Mesenchymal stem cell (in vitro differentiated cells and primary cell): ENCODE results near the gene MRPS18B.

Experiments used
- DNase-seq: peaks from one replicate; pipeline ENCODE4 v3.0.0-alpha.2; 2013
- H2AFZ ChIP-seq: one replicate; pipeline ENCODE4 v1.6.1; 2013; ENCODE audit warnings: low read depth, mild to moderate bottlenecking, control low read depth, inconsistent platforms, low read length, moderate library complexity
- H2AK5ac ChIP-seq: 2 replicates; pipeline ENCODE4 v1.6.1; 2013; ENCODE audit warnings: low read length, moderate library complexity, mild to moderate bottlenecking, inconsistent platforms; ENCODE audit not compliant: severe bottlenecking
- H2BK120ac ChIP-seq: one replicate; pipeline ENCODE4 v1.6.1; 2013; ENCODE audit warnings: low read depth, mild to moderate bottlenecking, inconsistent platforms, low read length, moderate library complexity
- H2BK12ac ChIP-seq, 2 experiments: one replicate each; pipeline ENCODE4 v1.6.1; 2013; ENCODE audit warnings: inconsistent platforms in 2 of 2, low read length in 2 of 2, mild to moderate bottlenecking in 2 of 2, moderate library complexity in 2 of 2, control low read depth in 1 of 2
- H2BK15ac ChIP-seq: one replicate; pipeline ENCODE4 v1.6.1; 2013; ENCODE audit warnings: mild to moderate bottlenecking, low read depth, inconsistent platforms; ENCODE audit not compliant: poor library complexity, severe bottlenecking
- H2BK5ac ChIP-seq: 2 replicates; pipeline ENCODE4 v1.6.1; 2013; ENCODE audit warnings: low read depth, mild to moderate bottlenecking, low read length, control low read depth, inconsistent platforms; ENCODE audit not compliant: poor library complexity, severe bottlenecking
- H3K14ac ChIP-seq, 2 experiments: one replicate each; pipeline ENCODE4 v1.6.1; 2013; ENCODE audit warnings: inconsistent platforms in 2 of 2, low read length in 2 of 2, control low read depth in 1 of 2, mild to moderate bottlenecking in 1 of 2, moderate library complexity in 1 of 2
- H3K18ac ChIP-seq, 2 experiments: one replicate each; pipeline ENCODE4 v1.6.1; 2013; ENCODE audit warnings: inconsistent platforms in 2 of 2, low read length in 2 of 2, control low read depth in 1 of 2, low read depth in 1 of 2, mild to moderate bottlenecking in 1 of 2
- H3K23ac ChIP-seq, 2 experiments: one replicate each; pipeline ENCODE4 v1.6.1; 2013; ENCODE audit warnings: inconsistent platforms in 2 of 2, low read length in 2 of 2, mild to moderate bottlenecking in 2 of 2, moderate library complexity in 2 of 2, control low read depth in 1 of 2
- H3K27ac ChIP-seq: 2 replicates; pipeline ENCODE4 v1.5.1; 2013; ENCODE audit warnings: mild to moderate bottlenecking, moderate library complexity, low read length, control low read depth, inconsistent platforms; ENCODE audit not compliant: poor library complexity, severe bottlenecking
- H3K27me3 ChIP-seq, 2 experiments: 2 replicates each; pipeline versions ENCODE4 v1.6.1 to v1.7.0; 2013; ENCODE audit warnings: low read length in 2 of 2, mild to moderate bottlenecking in 2 of 2, moderate library complexity in 2 of 2, control low read depth in 1 of 2, inconsistent platforms in 1 of 2; ENCODE audit not compliant: control insufficient read depth in 1 of 2, insufficient read depth in 1 of 2
- H3K36me3 ChIP-seq, 2 experiments: 2 replicates each; pipeline versions ENCODE4 v1.6.1 to v1.7.0; 2013; ENCODE audit warnings: low read length in 2 of 2, control low read depth in 1 of 2, inconsistent platforms in 1 of 2, low read depth in 1 of 2, mild to moderate bottlenecking in 1 of 2; ENCODE audit not compliant: insufficient read depth in 2 of 2, control insufficient read depth in 1 of 2
- H3K4ac ChIP-seq, 2 experiments: one replicate each; pipeline ENCODE4 v1.6.1; 2013; ENCODE audit warnings: inconsistent platforms in 2 of 2, low read length in 2 of 2, mild to moderate bottlenecking in 2 of 2, moderate library complexity in 2 of 2, control low read depth in 1 of 2, low read depth in 1 of 2
- H3K4me1 ChIP-seq: 2 replicates; pipeline ENCODE4 v1.6.1; 2013; ENCODE audit warnings: low read depth, low read length, control low read depth; ENCODE audit not compliant: control insufficient read depth, insufficient read depth
- H3K4me2 ChIP-seq: 2 replicates; pipeline ENCODE4 v1.6.1; 2013; ENCODE audit warnings: low read length, mild to moderate bottlenecking, inconsistent platforms; ENCODE audit not compliant: poor library complexity, severe bottlenecking
- H3K4me3 ChIP-seq, 2 experiments: 2 replicates each; pipeline versions ENCODE4 v1.5.1 to v1.7.0; 2013; ENCODE audit warnings: low read length in 2 of 2, mild to moderate bottlenecking in 2 of 2, control low read depth in 1 of 2, low read depth in 1 of 2; ENCODE audit not compliant: insufficient read depth in 1 of 2
- H3K79me1 ChIP-seq: replicated peaks from 2 replicates; pipeline ENCODE4 v1.6.1; 2013; ENCODE audit warnings: mild to moderate bottlenecking, control low read depth, low read length, inconsistent platforms; ENCODE audit not compliant: poor library complexity, severe bottlenecking
- H3K9ac ChIP-seq: 2 replicates; pipeline ENCODE4 v1.7.0; 2013; ENCODE audit warnings: mild to moderate bottlenecking, low read length, moderate library complexity
- H3K9me3 ChIP-seq: 2 replicates; pipeline ENCODE4 v1.7.0; 2013; ENCODE audit warnings: mild to moderate bottlenecking, low read length; ENCODE audit not compliant: control insufficient read depth
- H4K8ac ChIP-seq: one replicate; pipeline ENCODE4 v1.6.1; 2013; ENCODE audit warnings: inconsistent platforms, mild to moderate bottlenecking, low read length, moderate library complexity
- H4K91ac ChIP-seq: one replicate; pipeline ENCODE4 v1.6.1; 2013; ENCODE audit warnings: mild to moderate bottlenecking, low read length, inconsistent platforms
- WGBS: methylation state at CpG from one replicate; pipeline ENCODE4 v1.1.7; 2013; ENCODE audit warnings: mixed read lengths; 5-methylcytosine and 5-hydroxymethylcytosine counted together

MRPS18B gene

GRCh38 chr6:30599625-30600324 lies 17.9 kb upstream of the MRPS18B start:
- Histone ChIP-seq H2BK5ac (no peak overlapping the region), H3K36me3 (peaks cover 48 to 56% of the 10 kb centered on the region in 2 experiments), H4K8ac (no peak overlapping the region), H3K4me3 (no peak overlapping the region), H3K14ac (no peak overlapping the region), H3K4me2 (no peak overlapping the region), H3K9ac (no peak overlapping the region), H2AFZ (no peak overlapping the region), H4K91ac (no peak overlapping the region), H2AK5ac (no peak overlapping the region), H3K4me1 (no peaks in the 10 kb centered on the region), H3K18ac (no peak overlapping the region), H3K27me3 (no peaks in the 10 kb centered on the region), H2BK120ac (no peak overlapping the region), H3K79me1 (peaks cover 17% of the 10 kb centered on the region), H3K4ac (no peak overlapping the region), H3K23ac (no peak overlapping the region), H3K27ac (no peak overlapping the region), H3K9me3 (no peaks in the 10 kb centered on the region), H2BK12ac (no peak overlapping the region), H2BK15ac (no peak overlapping the region)
- 97% methylated on average over 12 of the region's 13 CpGs for WGBS
- DNase-seq: no peak

GRCh38 chr6:30600451-30600961 lies 17.1 kb upstream of the MRPS18B start:
- Histone ChIP-seq H3K4me1 (no peaks in the 10 kb centered on the region), H3K18ac (no peak overlapping the region), H2BK12ac (no peak overlapping the region), H3K4ac (no peak overlapping the region), H3K14ac (no peak overlapping the region), H3K4me3 (no peak overlapping the region), H2BK15ac (no peak overlapping the region), H2AK5ac (no peak overlapping the region), H2BK120ac (no peak overlapping the region), H3K79me1 (peaks cover 20% of the 10 kb centered on the region), H3K4me2 (no peak overlapping the region), H3K36me3 (peaks cover 50 to 58% of the 10 kb centered on the region in 2 experiments), H3K23ac (no peak overlapping the region), H2AFZ (no peak overlapping the region), H3K9me3 (no peaks in the 10 kb centered on the region), H3K9ac (no peak overlapping the region), H2BK5ac (no peak overlapping the region), H3K27ac (peak overlapping the region; percentile 38), H4K8ac (no peak overlapping the region), H3K27me3 (no peaks in the 10 kb centered on the region), H4K91ac (no peak overlapping the region)
- 95% methylated on average over 10 of the region's 10 CpGs for WGBS
- DNase-seq: no peak

- Histone ChIP-seq H2AK5ac (no peak overlapping the region), H3K4me2 (no peak overlapping the region), H2BK120ac (no peak overlapping the region), H3K4ac (no peak overlapping the region), H3K4me1 (no peaks in the 10 kb centered on the region), H3K27ac (no peak overlapping the region), H4K91ac (peak overlapping the region; percentile 13), H2BK5ac (no peak overlapping the region), H4K8ac (no peak overlapping the region), H3K9me3 (no peaks in the 10 kb centered on the region), H2BK15ac (no peak overlapping the region), H2AFZ (no peak overlapping the region), H2BK12ac (no peak overlapping the region), H3K9ac (no peak overlapping the region), H3K27me3 (no peaks in the 10 kb centered on the region), H3K18ac (no peak overlapping the region), H3K79me1 (peaks cover 25% of the 10 kb centered on the region), H3K4me3 (no peak overlapping the region), H3K14ac (no peak overlapping the region), H3K36me3 (peaks cover 57 to 65% of the 10 kb centered on the region in 2 experiments), H3K23ac (no peak overlapping the region)
- 95% methylated on average over 5 of the region's 6 CpGs for WGBS
- no peak for DNase-seq
Observed at GRCh38 chr6:30601436-30601814, 16.2 kb upstream of the MRPS18B start.

GRCh38 chr6:30601815-30602641 lies 15.6 kb upstream of the MRPS18B start:
- Histone ChIP-seq H3K14ac (no peak overlapping the region), H2BK15ac (no peak overlapping the region), H3K23ac (no peak overlapping the region), H3K4me1 (no peaks in the 10 kb centered on the region), H2AFZ (no peak overlapping the region), H3K4me3 (no peak overlapping the region), H3K9ac (no peak overlapping the region), H2BK12ac (no peak overlapping the region), H4K91ac (peak overlapping the region; percentile 13), H3K27me3 (no peaks in the 10 kb centered on the region), H3K36me3 (peaks cover 61 to 70% of the 10 kb centered on the region in 2 experiments), H2BK5ac (no peak overlapping the region), H2AK5ac (no peak overlapping the region), H3K18ac (no peak overlapping the region), H3K4me2 (no peak overlapping the region), H2BK120ac (no peak overlapping the region), H3K9me3 (no peaks in the 10 kb centered on the region), H3K27ac (no peak overlapping the region), H3K4ac (no peak overlapping the region), H3K79me1 (peaks cover 25% of the 10 kb centered on the region), H4K8ac (no peak overlapping the region)
- 98% methylated on average over 35 of the region's 39 CpGs for WGBS
- DNase-seq: no peak
